Osteocyte (in vitro differentiated cells): ENCODE data around the gene ME3. TPM values are rescaled to one million over a fixed set of nuclear protein-coding genes. Genes with fewer than 3 reads are reported as not detected.

ENCODE experiments used
- DNase-seq: peaks from one replicate; pipeline ENCODE4 v3.0.0; 2021; ENCODE audit warnings: mixed read lengths; ENCODE audit not compliant: unreplicated experiment; ENCODE audit errors: extremely low spot score
- H3K27ac Mint-ChIP-seq: one replicate; pipeline ENCODE4 v1.8.0; 2021; ENCODE audit warnings: mild to moderate bottlenecking, mixed read lengths; ENCODE audit not compliant: unreplicated experiment
- H3K27me3 Mint-ChIP-seq: one replicate; pipeline ENCODE4 v1.8.0; 2021; ENCODE audit warnings: mixed read lengths; ENCODE audit not compliant: unreplicated experiment
- H3K36me3 Mint-ChIP-seq: one replicate; pipeline ENCODE4 v1.8.0; 2021; ENCODE audit warnings: mixed read lengths; ENCODE audit not compliant: unreplicated experiment
- H3K4me1 Mint-ChIP-seq: one replicate; pipeline ENCODE4 v1.8.0; 2021; ENCODE audit warnings: mixed read lengths; ENCODE audit not compliant: unreplicated experiment
- H3K4me3 Mint-ChIP-seq: one replicate; pipeline ENCODE4 v1.8.0; 2021; ENCODE audit warnings: mild to moderate bottlenecking, moderate library complexity, mixed read lengths; ENCODE audit not compliant: unreplicated experiment
- H3K9me3 Mint-ChIP-seq: one replicate; pipeline ENCODE4 v1.8.0; 2021; ENCODE audit warnings: mixed read lengths; ENCODE audit not compliant: unreplicated experiment
- CTCF ChIP-seq: fragments of 200-600 bp; sonication (generic); IDR thresholded peaks from 2 replicates; pipeline ENCODE4 v1.5.0; 2021; ENCODE audit warnings: antibody characterized with exemption, mild to moderate bottlenecking, moderate library complexity
- total RNA-seq: library from RNA; stranded (reverse); gene quantifications from 2 replicates; pipeline ENCODE4 v1.2.1, GENCODE V29; 2021

ME3 gene
- total RNA-seq, 1 donor from 2014 or later, result 19.5 TPM

GRCh38 chr11:86518211-86518610 is 154.2 kb downstream of the ME3 start:
- Mint-ChIP-seq H3K36me3 (no peaks in the 10 kb centered on the region), H3K27ac (peak overlapping the region; percentile 61), H3K4me1 (peaks cover 70% of the 10 kb centered on the region), H3K9me3 (no peaks in the 10 kb centered on the region), H3K27me3 (no peaks in the 10 kb centered on the region), H3K4me3 (no peak overlapping the region)
- no peak for DNase-seq
- TF ChIP-seq CTCF, result no peak

- DNase-seq, result no peak
- Mint-ChIP-seq H3K27ac (peak overlapping the region; percentile 61), H3K4me3 (no peak overlapping the region), H3K4me1 (peaks cover 66% of the 10 kb centered on the region), H3K27me3 (no peaks in the 10 kb centered on the region), H3K36me3 (no peaks in the 10 kb centered on the region), H3K9me3 (no peaks in the 10 kb centered on the region)
- TF ChIP-seq CTCF, result no peak
Observed at GRCh38 chr11:86517557-86517956, 154.9 kb downstream of the ME3 start.

- no peaks in the 10 kb centered on the region for H3K36me3 Mint-ChIP-seq
- peaks cover 60% of the 10 kb centered on the region for H3K4me1 Mint-ChIP-seq
- no peaks in the 10 kb centered on the region for H3K9me3 Mint-ChIP-seq
- no peaks in the 10 kb centered on the region for H3K27me3 Mint-ChIP-seq
- H3K4me3 Mint-ChIP-seq, result no peak overlapping the region
- no peak for TF ChIP-seq CTCF
- no peak for DNase-seq
- peak overlapping the region; percentile 80 for H3K27ac Mint-ChIP-seq
Observed at GRCh38 chr11:86515297-86516094, 156.9 kb downstream of the ME3 start.

GRCh38 chr11:86514453-86514852 is 158.0 kb downstream of the ME3 start:
- Mint-ChIP-seq H3K4me3 (no peak overlapping the region), H3K27ac (no peak overlapping the region), H3K27me3 (no peaks in the 10 kb centered on the region), H3K9me3 (no peaks in the 10 kb centered on the region), H3K4me1 (peaks cover 50% of the 10 kb centered on the region), H3K36me3 (no peaks in the 10 kb centered on the region)
- no peak for TF ChIP-seq CTCF
- DNase-seq, result no peak

- no peak for DNase-seq
- Mint-ChIP-seq H3K4me1 (peaks cover 44% of the 10 kb centered on the region), H3K4me3 (no peak overlapping the region), H3K9me3 (no peaks in the 10 kb centered on the region), H3K27ac (no peak overlapping the region), H3K36me3 (no peaks in the 10 kb centered on the region), H3K27me3 (no peaks in the 10 kb centered on the region)
- no peak for TF ChIP-seq CTCF
Observed at GRCh38 chr11:86513746-86514373, 158.6 kb downstream of the ME3 start.
